ENCODE data around the gene SMIM3.
"Not testable (repeated sequence)": the region's sequence is repeated elsewhere in the genome, so short reads cannot be mapped to it uniquely, and the experiment has no call there.

Gene SMIM3

GRCh38 chr5:150836064-150836463, 57.5 kb downstream of the SMIM3 start:
- Histone ChIP-seq H3K27me3 (replicated peaks; ENCODE audit: control insufficient read depth, insufficient read depth, low read length) (no peaks in the 10 kb centered on the region), H3K36me3 (ENCODE audit: control insufficient read depth, insufficient read depth, low read length) (no peaks in the 10 kb centered on the region), H3K4me3 (replicated peaks; ENCODE audit: low read depth, low read length) (no peak overlapping the region)
- DNase-seq (ENCODE audit: extremely low read depth, insufficient read length), result no peak
- no peak for TF ChIP-seq CTCF (IDR thresholded peaks at IDR 0.05; ENCODE audit: insufficient read depth, low read length, poor library complexity, severe bottlenecking)

GRCh38 chr5:150836703-150837102, 58.1 kb downstream of the SMIM3 start:
- no peak for TF ChIP-seq CTCF (IDR thresholded peaks at IDR 0.05; ENCODE audit: insufficient read depth, low read length, poor library complexity, severe bottlenecking)
- Histone ChIP-seq H3K27me3 (replicated peaks; ENCODE audit: control insufficient read depth, insufficient read depth, low read length) (no peaks in the 10 kb centered on the region), H3K4me3 (replicated peaks; ENCODE audit: low read depth, low read length) (no peak overlapping the region), H3K36me3 (ENCODE audit: control insufficient read depth, insufficient read depth, low read length) (no peaks in the 10 kb centered on the region)
- DNase-seq (ENCODE audit: extremely low read depth, insufficient read length), result no peak

- H3K36me3 ChIP-seq (ENCODE audit: control insufficient read depth, insufficient read depth, low read length), result not testable (repeated sequence)
Measured at GRCh38 chr5:150845185-150845859, 66.8 kb downstream of the SMIM3 start.

DNA sequence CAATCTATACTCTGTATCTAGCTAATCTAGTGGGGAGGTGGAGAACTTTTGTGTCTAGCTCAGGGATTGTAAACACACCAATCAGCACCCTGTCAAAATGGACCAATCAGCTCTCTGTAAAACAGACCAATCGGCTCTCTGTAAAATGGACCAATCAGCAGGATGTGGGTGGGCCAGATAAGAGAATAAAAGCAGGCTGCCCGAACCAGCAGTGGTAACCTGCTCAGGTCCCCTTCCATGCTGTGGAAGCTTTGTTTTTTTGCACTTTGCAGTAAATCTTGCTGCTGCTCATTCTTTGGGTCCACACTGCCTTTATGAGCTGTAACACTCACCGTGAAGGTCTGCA, 67.7 kb downstream of the SMIM3 start, which contains the start of gene IRGM:
IRGM (plus strand) TSS at position 214 of the 346 bp plus-strand sequence. CDS start 1,603 bp downstream, outside the sequence.
- not testable (repeated sequence) for H3K36me3 ChIP-seq (ENCODE audit: control insufficient read depth, insufficient read depth, low read length); DNase-seq (ENCODE audit: extremely low read depth, insufficient read length); H3K4me3 ChIP-seq (replicated peaks; ENCODE audit: low read depth, low read length); H3K27me3 ChIP-seq (replicated peaks; ENCODE audit: control insufficient read depth, insufficient read depth, low read length)

More at GRCh38 chr5:150845185-150845859, 66.8 kb downstream of the SMIM3 start:
- not testable (repeated sequence) for H3K27me3 ChIP-seq (replicated peaks; ENCODE audit: control insufficient read depth, insufficient read depth, low read length); DNase-seq (ENCODE audit: extremely low read depth, insufficient read length); H3K4me3 ChIP-seq (replicated peaks; ENCODE audit: low read depth, low read length)
